NCI-H526 (cell line): Measurements from ENCODE around the gene TP53BP1.
"Not testable (repeated sequence)": the region's sequence is repeated elsewhere in the genome, so short reads cannot be mapped to it uniquely, and the experiment has no call there.

ENCODE experiments used
- DNase-seq, 2 experiments: peaks; one replicate each; lab custom pipeline; 2025; lab: John Stamatoyannopoulos, UW

TP53BP1 gene

GRCh38 chr15:43492673-43493601, at the start of gene TP53BP1:
Gene TP53BP1, minus strand, starts transcription at chr15:43493156. Its CDS starts 113 bp downstream, at chr15:43493043.
- peak; percentile 89 to 97 for DNase-seq

- DNase-seq, result no peak
Measured at GRCh38 chr15:43541785-43542184, 48.8 kb upstream of the TP53BP1 start.

- no peak for DNase-seq
Measured at GRCh38 chr15:43538091-43538490, 45.1 kb upstream of the TP53BP1 start.

GRCh38 chr15:43534897-43535296, 41.9 kb upstream of the TP53BP1 start:
- DNase-seq, result no peak

GRCh38 chr15:43532826-43533225, 39.9 kb upstream of the TP53BP1 start:
- not testable (repeated sequence) for DNase-seq

- peak in 1 of 2 experiments; percentile 6 for DNase-seq
Measured at GRCh38 chr15:43531018-43531670, 38.2 kb upstream of the TP53BP1 start.

GRCh38 chr15:43529587-43530345, 36.8 kb upstream of the TP53BP1 start:
- DNase-seq, result no peak

- no peak for DNase-seq
Measured at GRCh38 chr15:43529141-43529540, 36.2 kb upstream of the TP53BP1 start.

GRCh38 chr15:43528542-43529007, 35.6 kb upstream of the TP53BP1 start:
- no peak for DNase-seq

GRCh38 chr15:43527802-43528541, 35.0 kb upstream of the TP53BP1 start:
- no peak for DNase-seq

GRCh38 chr15:43527016-43527801, 34.3 kb upstream of the TP53BP1 start:
- no peak for DNase-seq

- DNase-seq, result no peak
Measured at GRCh38 chr15:43526261-43526930, 33.4 kb upstream of the TP53BP1 start.

GRCh38 chr15:43525131-43525530, 32.2 kb upstream of the TP53BP1 start:
- no peak for DNase-seq

GRCh38 chr15:43524254-43524845, 31.4 kb upstream of the TP53BP1 start:
- no peak for DNase-seq

GRCh38 chr15:43523646-43524045, 30.7 kb upstream of the TP53BP1 start:
- DNase-seq, result no peak

- no peak for DNase-seq
Measured at GRCh38 chr15:43522247-43522646, 29.3 kb upstream of the TP53BP1 start.

GRCh38 chr15:43521419-43521818, 28.5 kb upstream of the TP53BP1 start:
- DNase-seq, result no peak

GRCh38 chr15:43520138-43520537, 27.2 kb upstream of the TP53BP1 start:
- DNase-seq, result no peak

GRCh38 chr15:43519196-43519595, 26.2 kb upstream of the TP53BP1 start:
- no peak for DNase-seq
